GM12878 (cell line): Measurements from ENCODE around the gene KLHL35. TPM values are rescaled to one million over a fixed set of nuclear protein-coding genes. Genes with fewer than 3 reads are reported as not detected.
A peak's percentile ranks its signal among the peaks of the same experiment; 100 is the strongest.

Source experiments
- ASH2L ChIP-seq: fragments of 300-600, 200-600 bp; sonication (generic); IDR thresholded peaks from 2 replicates; pipeline ENCODE4 v1.6.1; 2017; ENCODE audit warnings: low read depth, mild to moderate bottlenecking, borderline replicate concordance
- CHD1 ChIP-seq: IDR thresholded peaks from 2 replicates; pipeline ENCODE4 v1.6.1; 2012; ENCODE audit warnings: low read depth, low read length, improper control_type of control experiment
- CHD4 ChIP-seq: fragments of 200-600 bp; sonication (generic); IDR thresholded peaks from 2 replicates; pipeline ENCODE4 v1.6.1; 2016; ENCODE audit warnings: mild to moderate bottlenecking
- CREB1 ChIP-seq: IDR thresholded peaks from 2 replicates; pipeline ENCODE4 v1.6.1; 2012; ENCODE audit warnings: low read depth, mild to moderate bottlenecking, inconsistent platforms
- FOS ChIP-seq: IDR thresholded peaks from 3 replicates; pipeline ENCODE4 v1.6.1; 2011; ENCODE audit warnings: borderline replicate concordance; ENCODE audit not compliant: insufficient read length; ENCODE audit errors: extremely low read depth
- IRF4 ChIP-seq: IDR thresholded peaks from 2 replicates; pipeline ENCODE4 v1.6.1; 2011; ENCODE audit warnings: low read depth, low read length
- RELA ChIP-seq: fragments of 450-650 bp; IDR thresholded peaks from 2 replicates; pipeline ENCODE4 v1.8.0; 2014; ENCODE audit warnings: borderline replicate concordance; ENCODE audit not compliant: partially characterized antibody
- SIX5 ChIP-seq: IDR thresholded peaks from 2 replicates; pipeline ENCODE4 v1.6.1; 2011; ENCODE audit warnings: mild to moderate bottlenecking, low read depth, low read length, moderate library complexity; ENCODE audit not compliant: severe bottlenecking
- SMAD1 ChIP-seq: fragments of 450-650 bp; IDR thresholded peaks from 2 replicates; pipeline ENCODE4 v1.6.1; 2018; ENCODE audit warnings: mild to moderate bottlenecking, low read depth; ENCODE audit not compliant: partially characterized antibody
- SMARCA5 ChIP-seq: fragments of 450-650 bp; IDR thresholded peaks from 2 replicates; pipeline ENCODE4 v1.6.1; 2017; ENCODE audit warnings: mild to moderate bottlenecking
- TARDBP ChIP-seq: IDR thresholded peaks from 2 replicates; pipeline ENCODE4 v1.6.1; 2016; ENCODE audit warnings: borderline replicate concordance
- YBX1 ChIP-seq: fragments of 450-650 bp; IDR thresholded peaks from 2 replicates; pipeline ENCODE4 v1.6.1; 2016; ENCODE audit warnings: antibody characterized with exemption
- ZBED1 ChIP-seq: IDR thresholded peaks from 2 replicates; pipeline ENCODE4 v1.6.1; 2016; ENCODE audit warnings: borderline replicate concordance
- ZBTB33 ChIP-seq: fragments of 450-650 bp; IDR thresholded peaks from 2 replicates; pipeline ENCODE4 v1.6.1; 2017; ENCODE audit warnings: mild to moderate bottlenecking
- polyA plus RNA-seq, 11 experiments: library from polyadenylated mRNA; depleted of rRNA in 4 of 11; unstranded in 6 of 11; stranded (reverse) in 5 of 11; fragments of >200 nt; fragmentation: Nextera tagmentation in 4 of 11; fragmentation: Illumina TruSeq in 1 of 11; extraction: Ambion mirVana in 4 of 11; extraction: Trizol in 1 of 11; gene quantifications; 1 replicate in 1 of 11; 2 replicates in 10 of 11; pipeline versions ENCODE4 v1.2.1 to v1.2.3, GENCODE V29; 2011 to 2016; ENCODE audit warnings: inconsistent platforms in 2 of 11, missing spikeins in 2 of 11, low read depth in 1 of 11
- total RNA-seq, 4 experiments: library from RNA; depleted of rRNA in 3 of 4; stranded (reverse); fragments of >200 nt in 3 of 4; fragmentation: Illumina TruSeq in 1 of 4; extraction: Trizol in 1 of 4; gene quantifications; 2 replicates each; pipeline versions ENCODE4 v1.2.1 to v1.2.3, GENCODE V29; 2013 to 2021
- TF ChIP-seq, protein P1 (sequence below), 3 experiments: IDR thresholded peaks in 2 of 3; conservative IDR thresholded peaks in 1 of 3; 2 replicates each; pipeline ENCODE4 v1.5.1; 2011; ENCODE audit warnings: low read depth in 3 of 3, low read length in 3 of 3, mild to moderate bottlenecking in 3 of 3, control low read depth in 2 of 3, moderate library complexity in 2 of 3, inconsistent platforms in 1 of 3, mixed read lengths in 1 of 3; ENCODE audit not compliant: control insufficient read depth in 2 of 3, insufficient read depth in 1 of 3; ENCODE audit errors: extremely low read depth in 1 of 3
- TF ChIP-seq, protein P2 (sequence below): IDR thresholded peaks from 2 replicates; pipeline ENCODE4 v1.6.1; 2011; ENCODE audit warnings: low read depth, low read length, improper control_type of control experiment, borderline replicate concordance
- TF ChIP-seq, protein P3 (sequence below): fragments of 450-650 bp; IDR thresholded peaks from 2 replicates; pipeline ENCODE4 v1.6.1; 2016; ENCODE audit warnings: mild to moderate bottlenecking, moderate library complexity, borderline replicate concordance
- TF ChIP-seq, protein P4 (sequence below): IDR thresholded peaks from 2 replicates; pipeline ENCODE4 v1.6.1; 2011; ENCODE audit warnings: low read depth, mild to moderate bottlenecking, low read length, moderate library complexity, borderline replicate concordance; ENCODE audit errors: extremely low read depth

The KLHL35 gene
- total and polyA plus RNA-seq, 10 of the 15 experiments (the other 5 are each of a cell fraction or from before 2014, with no cell fraction given): 0.04 to 0.34 (median 0.13) TPM; not detected in 1

GRCh38 chr11:75388386-75389275, 44.4 kb downstream of the KLHL35 start (continued):
- TF ChIP-seq CHD1 (no peak), ZBED1 (no peak), ASH2L (no peak), SIX5 (no peak), CREB1 (no peak), YBX1 (no peak), FOS (no peak), IRF4 (no peak), SMARCA5 (no peak), SMAD1 (peak; percentile 81), RELA (no peak), TARDBP (no peak), CHD4 (no peak), ZBTB33 (no peak)
- TF ChIP-seq, protein P1, sequence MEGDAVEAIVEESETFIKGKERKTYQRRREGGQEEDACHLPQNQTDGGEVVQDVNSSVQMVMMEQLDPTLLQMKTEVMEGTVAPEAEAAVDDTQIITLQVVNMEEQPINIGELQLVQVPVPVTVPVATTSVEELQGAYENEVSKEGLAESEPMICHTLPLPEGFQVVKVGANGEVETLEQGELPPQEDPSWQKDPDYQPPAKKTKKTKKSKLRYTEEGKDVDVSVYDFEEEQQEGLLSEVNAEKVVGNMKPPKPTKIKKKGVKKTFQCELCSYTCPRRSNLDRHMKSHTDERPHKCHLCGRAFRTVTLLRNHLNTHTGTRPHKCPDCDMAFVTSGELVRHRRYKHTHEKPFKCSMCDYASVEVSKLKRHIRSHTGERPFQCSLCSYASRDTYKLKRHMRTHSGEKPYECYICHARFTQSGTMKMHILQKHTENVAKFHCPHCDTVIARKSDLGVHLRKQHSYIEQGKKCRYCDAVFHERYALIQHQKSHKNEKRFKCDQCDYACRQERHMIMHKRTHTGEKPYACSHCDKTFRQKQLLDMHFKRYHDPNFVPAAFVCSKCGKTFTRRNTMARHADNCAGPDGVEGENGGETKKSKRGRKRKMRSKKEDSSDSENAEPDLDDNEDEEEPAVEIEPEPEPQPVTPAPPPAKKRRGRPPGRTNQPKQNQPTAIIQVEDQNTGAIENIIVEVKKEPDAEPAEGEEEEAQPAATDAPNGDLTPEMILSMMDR (IDR thresholded peaks at IDR 0.05 in 2 of 3, conservative IDR thresholded peaks at IDR 0.05 in 1 of 3; ENCODE audit: control insufficient read depth in 2 of 3, extremely low read depth in 1 of 3, insufficient read depth in 1 of 3, low read depth in 3 of 3, low read length in 3 of 3): peak; percentile 77 to 92 (median 80)
- TF ChIP-seq, protein P2, sequence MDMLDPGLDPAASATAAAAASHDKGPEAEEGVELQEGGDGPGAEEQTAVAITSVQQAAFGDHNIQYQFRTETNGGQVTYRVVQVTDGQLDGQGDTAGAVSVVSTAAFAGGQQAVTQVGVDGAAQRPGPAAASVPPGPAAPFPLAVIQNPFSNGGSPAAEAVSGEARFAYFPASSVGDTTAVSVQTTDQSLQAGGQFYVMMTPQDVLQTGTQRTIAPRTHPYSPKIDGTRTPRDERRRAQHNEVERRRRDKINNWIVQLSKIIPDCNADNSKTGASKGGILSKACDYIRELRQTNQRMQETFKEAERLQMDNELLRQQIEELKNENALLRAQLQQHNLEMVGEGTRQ: no peak
- TF ChIP-seq, protein P3, sequence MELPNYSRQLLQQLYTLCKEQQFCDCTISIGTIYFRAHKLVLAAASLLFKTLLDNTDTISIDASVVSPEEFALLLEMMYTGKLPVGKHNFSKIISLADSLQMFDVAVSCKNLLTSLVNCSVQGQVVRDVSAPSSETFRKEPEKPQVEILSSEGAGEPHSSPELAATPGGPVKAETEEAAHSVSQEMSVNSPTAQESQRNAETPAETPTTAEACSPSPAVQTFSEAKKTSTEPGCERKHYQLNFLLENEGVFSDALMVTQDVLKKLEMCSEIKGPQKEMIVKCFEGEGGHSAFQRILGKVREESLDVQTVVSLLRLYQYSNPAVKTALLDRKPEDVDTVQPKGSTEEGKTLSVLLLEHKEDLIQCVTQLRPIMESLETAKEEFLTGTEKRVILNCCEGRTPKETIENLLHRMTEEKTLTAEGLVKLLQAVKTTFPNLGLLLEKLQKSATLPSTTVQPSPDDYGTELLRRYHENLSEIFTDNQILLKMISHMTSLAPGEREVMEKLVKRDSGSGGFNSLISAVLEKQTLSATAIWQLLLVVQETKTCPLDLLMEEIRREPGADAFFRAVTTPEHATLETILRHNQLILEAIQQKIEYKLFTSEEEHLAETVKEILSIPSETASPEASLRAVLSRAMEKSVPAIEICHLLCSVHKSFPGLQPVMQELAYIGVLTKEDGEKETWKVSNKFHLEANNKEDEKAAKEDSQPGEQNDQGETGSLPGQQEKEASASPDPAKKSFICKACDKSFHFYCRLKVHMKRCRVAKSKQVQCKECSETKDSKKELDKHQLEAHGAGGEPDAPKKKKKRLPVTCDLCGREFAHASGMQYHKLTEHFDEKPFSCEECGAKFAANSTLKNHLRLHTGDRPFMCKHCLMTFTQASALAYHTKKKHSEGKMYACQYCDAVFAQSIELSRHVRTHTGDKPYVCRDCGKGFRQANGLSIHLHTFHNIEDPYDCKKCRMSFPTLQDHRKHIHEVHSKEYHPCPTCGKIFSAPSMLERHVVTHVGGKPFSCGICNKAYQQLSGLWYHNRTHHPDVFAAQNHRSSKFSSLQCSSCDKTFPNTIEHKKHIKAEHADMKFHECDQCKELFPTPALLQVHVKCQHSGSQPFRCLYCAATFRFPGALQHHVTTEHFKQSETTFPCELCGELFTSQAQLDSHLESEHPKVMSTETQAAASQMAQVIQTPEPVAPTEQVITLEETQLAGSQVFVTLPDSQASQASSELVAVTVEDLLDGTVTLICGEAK: no peak
- TF ChIP-seq, protein P4, sequence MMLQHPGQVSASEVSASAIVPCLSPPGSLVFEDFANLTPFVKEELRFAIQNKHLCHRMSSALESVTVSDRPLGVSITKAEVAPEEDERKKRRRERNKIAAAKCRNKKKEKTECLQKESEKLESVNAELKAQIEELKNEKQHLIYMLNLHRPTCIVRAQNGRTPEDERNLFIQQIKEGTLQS: no peak
